Loucy (cell line): ENCODE measurements around the gene TMEM200A.

Experiments
- CTCF ChIP-seq: fragments of 200-600 bp; sonication (generic); conservative IDR thresholded peaks from 2 replicates; pipeline ENCODE4 v1.5.1; 2014; ENCODE audit warnings: mild to moderate bottlenecking, antibody characterized with exemption, low read length
- EZH2phosphoT487 ChIP-seq: fragments of 200-600 bp; IDR thresholded peaks from 2 replicates; pipeline ENCODE4 v1.6.1; 2018; ENCODE audit warnings: antibody characterized with exemption, mild to moderate bottlenecking, moderate library complexity, borderline replicate concordance

DNA sequence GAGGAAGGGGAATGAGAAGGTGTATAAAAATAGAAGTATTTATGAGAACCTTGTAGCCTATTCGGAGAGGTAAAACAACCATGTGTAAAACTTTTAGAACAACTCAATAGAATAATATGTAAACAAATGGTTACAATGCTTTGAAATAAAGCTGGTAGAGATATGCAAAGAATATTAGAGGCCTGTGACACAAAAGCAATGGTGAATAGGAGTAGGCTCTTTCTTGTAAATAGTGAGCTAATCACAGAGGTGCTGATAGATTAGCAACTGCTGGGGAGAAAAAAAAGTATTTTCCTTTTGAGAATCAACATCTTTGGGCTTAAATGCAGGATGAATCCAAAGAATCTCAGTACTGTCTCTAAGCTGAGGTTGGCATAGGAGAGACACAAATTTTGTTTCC lies 7.0 kb downstream of the TMEM200A start:
- TF ChIP-seq CTCF (no peak), EZH2phosphoT487 (no peak)
